ENCODE results near the gene OR2M3.

DNA sequence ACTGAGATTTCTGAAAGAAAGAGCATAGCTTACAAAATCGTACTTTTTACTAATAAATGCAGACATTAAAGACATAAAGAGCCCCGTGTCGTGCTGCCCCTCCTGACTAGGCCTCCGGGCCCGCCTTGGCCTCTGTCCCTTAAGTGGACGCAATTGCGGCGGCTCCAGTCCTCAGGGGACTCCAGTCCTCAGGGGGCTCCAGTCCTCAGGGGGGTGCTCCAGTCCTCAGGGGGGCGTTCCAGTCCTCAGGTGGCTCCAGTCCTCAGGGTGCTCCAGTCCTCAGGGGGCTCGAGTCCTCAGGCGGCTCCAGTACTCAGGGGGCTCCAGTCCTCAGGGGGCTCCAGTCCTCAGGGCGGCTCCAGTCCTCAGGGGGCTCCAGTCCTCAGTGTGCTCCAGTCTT lies 33.0 kb upstream of the OR2M3 start:
- TF ChIP-seq CTCF (IDR thresholded peaks at IDR 0.05; ENCODE audit: low read length) (no peak), EZH2 (IDR thresholded peaks at IDR 0.05; ENCODE audit: borderline replicate concordance, low read length) (no peak)

All from OCI-LY1 (cell line).